CD4-positive, alpha-beta T cell treated with Interleukin-4 for 1 hour (primary cell): Measurements from ENCODE around the gene WASHC4.

Source experiments
- DNase-seq, 2 donors: peaks; one replicate each; pipeline ENCODE4 v3.0.0-alpha.2; 2020 to 2022

Gene WASHC4

GRCh38 chr12:105209091-105209490, 101.6 kb downstream of the WASHC4 start:
- no peak for DNase-seq

GRCh38 chr12:105212438-105212837, 104.9 kb downstream of the WASHC4 start:
- DNase-seq: no peak

- no peak for DNase-seq
Observed at GRCh38 chr12:105214148-105214547, 106.6 kb downstream of the WASHC4 start.

- DNase-seq: no peak
Observed at GRCh38 chr12:105214670-105215375, 107.3 kb downstream of the WASHC4 start.

- DNase-seq: no peak
Observed at GRCh38 chr12:105218434-105218833, 110.9 kb downstream of the WASHC4 start.
